HFFc6 (cell line): Measurements from ENCODE around the gene CHST11. TPM values are rescaled to one million over a fixed set of nuclear protein-coding genes. Genes with fewer than 3 reads are reported as not detected.

ENCODE experiments used
- DNase-seq: peaks from one replicate; pipeline ENCODE4 v3.0.0-alpha.2; 2018
- H3K27ac Mint-ChIP-seq: 2 replicates; pipeline ENCODE4 v1.8.0; 2020; ENCODE audit warnings: mild to moderate bottlenecking, mixed read lengths
- H3K27me3 Mint-ChIP-seq: 2 replicates; pipeline ENCODE4 v1.8.0; 2021; ENCODE audit warnings: mild to moderate bottlenecking, moderate library complexity, mixed read lengths; ENCODE audit not compliant: insufficient read depth
- H3K36me3 Mint-ChIP-seq: 2 replicates; pipeline ENCODE4 v1.8.0; 2021; ENCODE audit warnings: low read depth, mixed read lengths
- H3K4me1 Mint-ChIP-seq: 2 replicates; pipeline ENCODE4 v1.8.0; 2020; ENCODE audit warnings: low read depth, mixed read lengths
- H3K4me3 Mint-ChIP-seq: 2 replicates; pipeline ENCODE4 v1.8.0; 2020; ENCODE audit warnings: mild to moderate bottlenecking, moderate library complexity, mixed read lengths
- H3K9me3 Mint-ChIP-seq: 2 replicates; pipeline ENCODE4 v1.8.0; 2020; ENCODE audit warnings: mild to moderate bottlenecking, mixed read lengths
- CTCF ChIP-seq: fragments of 200-600 bp; sonication (generic); IDR thresholded peaks from 2 replicates; pipeline ENCODE4 v1.5.0; 2021; ENCODE audit warnings: antibody characterized with exemption, mild to moderate bottlenecking
- total RNA-seq, 6 experiments: library from RNA; stranded (reverse); fragmentation: NEBNext Ultra II Directional; extraction: Animal tissue kit (Norgen Biotek cat#: 25700); gene quantifications; 2 replicates in 1 of 6; 3 replicates in 5 of 6; pipeline ENCODE4 v1.2.3, GENCODE V29; 2021

Gene CHST11
- total RNA-seq, 6 experiments from 2014 or later: 2.4 to 4.3 (median 3.8) TPM

GRCh38 chr12:104502217-104502616, 45.5 kb downstream of the CHST11 start:
- no peak overlapping the region for H3K4me3 Mint-ChIP-seq
- no peak overlapping the region for H3K27ac Mint-ChIP-seq
- H3K4me1 Mint-ChIP-seq: peaks cover 15% of the 10 kb centered on the region
- TF ChIP-seq CTCF: no peak
- peaks cover 6% of the 10 kb centered on the region for H3K27me3 Mint-ChIP-seq
- H3K36me3 Mint-ChIP-seq: no peaks in the 10 kb centered on the region
- peak; percentile 18 for DNase-seq
- peaks cover 4% of the 10 kb centered on the region; the same call in 1 of the 2 replicates for H3K9me3 Mint-ChIP-seq

- peaks cover 15% of the 10 kb centered on the region for H3K4me1 Mint-ChIP-seq
- peaks cover 9% of the 10 kb centered on the region for H3K27me3 Mint-ChIP-seq
These were observed 45.9 kb downstream of the CHST11 start for GRCh38 chr12:104502638-104503037.

GRCh38 chr12:104503191-104503590, 46.4 kb downstream of the CHST11 start:
- Mint-ChIP-seq H3K4me3 (no peak overlapping the region), H3K9me3 (peaks cover 13% of the 10 kb centered on the region), H3K27ac (no peak overlapping the region), H3K27me3 (peaks cover 7% of the 10 kb centered on the region), H3K4me1 (peaks cover 15% of the 10 kb centered on the region), H3K36me3 (peaks cover 10% of the 10 kb centered on the region; the same call in 1 of the 2 replicates)
- no peak for DNase-seq
- no peak for TF ChIP-seq CTCF

More at GRCh38 chr12:104502638-104503037, 45.9 kb downstream of the CHST11 start:
- TF ChIP-seq CTCF: no peak
- Mint-ChIP-seq H3K9me3 (peaks cover 8% of the 10 kb centered on the region), H3K36me3 (peaks cover 4% of the 10 kb centered on the region; the same call in 1 of the 2 replicates), H3K4me3 (no peak overlapping the region), H3K27ac (no peak overlapping the region)
- DNase-seq: no peak

GRCh38 chr12:104504146-104504545, 47.4 kb downstream of the CHST11 start:
- Mint-ChIP-seq H3K27ac (no peak overlapping the region), H3K36me3 (peaks cover 11% of the 10 kb centered on the region; the same call in 1 of the 2 replicates), H3K4me3 (no peak overlapping the region), H3K27me3 (peaks cover 7% of the 10 kb centered on the region), H3K4me1 (peaks cover 15% of the 10 kb centered on the region), H3K9me3 (peaks cover 14% of the 10 kb centered on the region)
- no peak for DNase-seq
- TF ChIP-seq CTCF: no peak

DNA sequence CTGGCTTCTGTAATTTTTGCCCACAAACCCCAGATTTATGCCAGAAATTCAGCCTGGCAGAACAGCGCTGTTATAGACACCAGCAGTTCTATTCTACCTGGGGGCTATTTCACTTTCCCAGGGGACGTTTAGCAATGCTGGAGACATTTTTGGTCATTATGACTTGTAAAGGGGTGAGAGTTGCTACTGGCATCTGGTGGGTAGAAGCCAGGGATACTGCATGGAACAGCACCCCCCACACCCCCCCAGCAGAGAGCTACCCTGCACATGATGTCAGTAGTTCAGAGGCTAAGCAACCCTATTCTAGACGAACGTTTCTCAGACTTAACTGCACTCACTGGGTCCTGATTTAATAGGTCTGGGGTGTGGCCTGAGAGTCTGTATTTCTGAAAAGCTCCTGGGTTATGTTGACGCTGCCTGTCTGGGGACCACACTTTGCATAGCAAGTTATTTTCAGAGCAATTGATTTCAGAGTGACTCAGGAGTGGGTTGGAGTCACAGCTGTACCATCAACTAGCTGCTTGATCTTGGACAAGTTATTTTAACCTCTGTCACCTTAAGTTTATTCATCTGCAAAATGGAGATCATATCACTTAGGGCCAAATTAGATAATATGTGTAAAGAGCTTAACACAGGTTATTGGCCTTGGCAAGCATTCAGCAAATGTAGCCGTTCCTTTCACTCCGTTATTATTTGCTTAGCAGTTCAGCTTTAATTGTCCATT, 48.5 kb downstream of the CHST11 start:
- H3K27me3 Mint-ChIP-seq: peaks cover 7% of the 10 kb centered on the region
- DNase-seq: no peak
- H3K4me1 Mint-ChIP-seq: peaks cover 17% of the 10 kb centered on the region
- no peak overlapping the region for H3K4me3 Mint-ChIP-seq
- peaks cover 11% of the 10 kb centered on the region; the same call in 1 of the 2 replicates for H3K36me3 Mint-ChIP-seq
- TF ChIP-seq CTCF: no peak
- peaks cover 14% of the 10 kb centered on the region for H3K9me3 Mint-ChIP-seq
- no peak overlapping the region for H3K27ac Mint-ChIP-seq
